ENCODE measurements around the gene GRN. TPM values are rescaled to one million over a fixed set of nuclear protein-coding genes. Genes with fewer than 3 reads are reported as not detected.
A peak's percentile ranks its signal among the peaks of the same experiment; 100 is the strongest.

Gene GRN
- total and polyA plus RNA-seq, 2 of the 13 experiments (the other 11 are each of a cell fraction or from before 2014, with no cell fraction given), result 86.6 to 143 TPM

DNA sequence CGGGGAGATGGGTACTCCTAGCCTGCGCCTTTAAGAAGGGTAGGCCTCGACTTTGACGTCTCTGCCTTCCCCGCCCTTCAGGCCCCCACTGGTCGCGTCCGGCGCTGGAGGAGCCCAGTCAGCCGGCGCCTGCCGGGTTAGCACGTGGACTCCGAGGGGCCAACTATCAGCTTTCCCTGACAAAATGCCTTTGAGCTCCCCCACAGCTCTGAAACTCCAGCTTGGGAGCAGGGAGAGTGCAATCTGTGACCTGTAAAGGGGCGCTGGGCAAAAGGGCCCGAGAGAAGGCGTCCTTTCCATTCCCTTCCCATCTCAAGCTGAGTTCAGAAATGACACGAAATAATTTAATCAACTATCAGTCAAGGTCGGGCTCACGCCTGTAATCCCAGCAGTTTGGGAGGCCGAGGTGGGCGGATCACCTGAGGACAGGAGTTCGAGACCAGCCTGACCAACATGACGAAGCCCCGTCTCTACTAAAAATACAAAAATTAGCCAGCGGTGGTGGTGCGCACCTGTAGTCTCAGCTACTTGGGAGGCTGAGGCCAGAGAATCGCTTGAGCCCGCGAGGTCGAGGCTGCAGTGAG is 18.1 kb upstream of the GRN start (continued):
- TF ChIP-seq RCOR2 (CRISPR knock-in tag; IDR thresholded peaks at IDR 0.05) (0 out of 2 replicates have a peak, but pooled peaks have one; percentile 29), HHEX (CRISPR knock-in tag; IDR thresholded peaks at IDR 0.05) (no peak), ZNF577 (CRISPR knock-in tag; IDR thresholded peaks at IDR 0.05; ENCODE audit: borderline replicate concordance, low read depth) (no peak), ZNF652 (CRISPR knock-in tag; IDR thresholded peaks at IDR 0.05; ENCODE audit: borderline replicate concordance, low read depth) (peak; percentile 14; the same call in 1 of the 2 replicates), HNRNPUL1 (IDR thresholded peaks at IDR 0.05; ENCODE audit: low read depth, low read length) (no peak), MZF1 (CRISPR knock-in tag; IDR thresholded peaks at IDR 0.05; ENCODE audit: borderline replicate concordance) (no peak; the same call in 1 of the 2 replicates), RFXAP (CRISPR knock-in tag; IDR thresholded peaks at IDR 0.05; ENCODE audit: borderline replicate concordance) (0 out of 2 replicates have a peak, but pooled peaks have one; percentile 43), HNRNPH1 (optimal IDR thresholded peaks at IDR 0.05; ENCODE audit: low read depth, low read length) (no peak), KDM4B (CRISPR knock-in tag; IDR thresholded peaks at IDR 0.05) (no peak; the same call in 1 of the 2 replicates), HMG20B (CRISPR knock-in tag; conservative IDR thresholded peaks at IDR 0.05) (no peak), SMAD1 (CRISPR knock-in tag; IDR thresholded peaks at IDR 0.05; ENCODE audit: borderline replicate concordance, low read depth) (no peak; the same call in 1 of the 2 replicates)
- TF ChIP-seq, protein P1, sequence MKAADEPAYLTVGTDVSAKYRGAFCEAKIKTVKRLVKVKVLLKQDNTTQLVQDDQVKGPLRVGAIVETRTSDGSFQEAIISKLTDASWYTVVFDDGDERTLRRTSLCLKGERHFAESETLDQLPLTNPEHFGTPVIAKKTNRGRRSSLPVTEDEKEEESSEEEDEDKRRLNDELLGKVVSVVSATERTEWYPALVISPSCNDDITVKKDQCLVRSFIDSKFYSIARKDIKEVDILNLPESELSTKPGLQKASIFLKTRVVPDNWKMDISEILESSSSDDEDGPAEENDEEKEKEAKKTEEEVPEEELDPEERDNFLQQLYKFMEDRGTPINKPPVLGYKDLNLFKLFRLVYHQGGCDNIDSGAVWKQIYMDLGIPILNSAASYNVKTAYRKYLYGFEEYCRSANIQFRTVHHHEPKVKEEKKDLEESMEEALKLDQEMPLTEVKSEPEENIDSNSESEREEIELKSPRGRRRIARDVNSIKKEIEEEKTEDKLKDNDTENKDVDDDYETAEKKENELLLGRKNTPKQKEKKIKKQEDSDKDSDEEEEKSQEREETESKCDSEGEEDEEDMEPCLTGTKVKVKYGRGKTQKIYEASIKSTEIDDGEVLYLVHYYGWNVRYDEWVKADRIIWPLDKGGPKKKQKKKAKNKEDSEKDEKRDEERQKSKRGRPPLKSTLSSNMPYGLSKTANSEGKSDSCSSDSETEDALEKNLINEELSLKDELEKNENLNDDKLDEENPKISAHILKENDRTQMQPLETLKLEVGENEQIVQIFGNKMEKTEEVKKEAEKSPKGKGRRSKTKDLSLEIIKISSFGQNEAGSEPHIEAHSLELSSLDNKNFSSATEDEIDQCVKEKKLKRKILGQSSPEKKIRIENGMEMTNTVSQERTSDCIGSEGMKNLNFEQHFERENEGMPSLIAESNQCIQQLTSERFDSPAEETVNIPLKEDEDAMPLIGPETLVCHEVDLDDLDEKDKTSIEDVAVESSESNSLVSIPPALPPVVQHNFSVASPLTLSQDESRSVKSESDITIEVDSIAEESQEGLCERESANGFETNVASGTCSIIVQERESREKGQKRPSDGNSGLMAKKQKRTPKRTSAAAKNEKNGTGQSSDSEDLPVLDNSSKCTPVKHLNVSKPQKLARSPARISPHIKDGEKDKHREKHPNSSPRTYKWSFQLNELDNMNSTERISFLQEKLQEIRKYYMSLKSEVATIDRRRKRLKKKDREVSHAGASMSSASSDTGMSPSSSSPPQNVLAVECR (CRISPR knock-in tag; IDR thresholded peaks at IDR 0.05; ENCODE audit: borderline replicate concordance), result peak; percentile 93
- TF ChIP-seq, protein P2, sequence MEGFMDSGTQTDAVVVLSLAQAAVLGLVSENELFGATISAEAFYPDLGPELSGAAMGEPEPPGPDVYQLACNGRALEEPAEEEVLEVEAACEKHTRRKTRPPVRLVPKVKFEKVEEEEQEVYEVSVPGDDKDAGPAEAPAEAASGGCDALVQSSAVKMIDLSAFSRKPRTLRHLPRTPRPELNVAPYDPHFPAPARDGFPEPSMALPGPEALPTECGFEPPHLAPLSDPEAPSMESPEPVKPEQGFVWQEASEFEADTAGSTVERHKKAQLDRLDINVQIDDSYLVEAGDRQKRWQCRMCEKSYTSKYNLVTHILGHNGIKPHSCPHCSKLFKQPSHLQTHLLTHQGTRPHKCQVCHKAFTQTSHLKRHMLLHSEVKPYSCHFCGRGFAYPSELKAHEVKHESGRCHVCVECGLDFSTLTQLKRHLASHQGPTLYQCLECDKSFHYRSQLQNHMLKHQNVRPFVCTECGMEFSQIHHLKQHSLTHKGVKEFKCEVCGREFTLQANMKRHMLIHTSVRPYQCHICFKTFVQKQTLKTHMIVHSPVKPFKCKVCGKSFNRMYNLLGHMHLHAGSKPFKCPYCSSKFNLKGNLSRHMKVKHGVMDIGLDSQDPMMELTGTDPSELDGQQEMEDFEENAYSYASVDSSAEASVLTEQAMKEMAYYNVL (CRISPR knock-in tag; IDR thresholded peaks at IDR 0.05; ENCODE audit: borderline replicate concordance), result no peak
- TF ChIP-seq, protein P3, sequence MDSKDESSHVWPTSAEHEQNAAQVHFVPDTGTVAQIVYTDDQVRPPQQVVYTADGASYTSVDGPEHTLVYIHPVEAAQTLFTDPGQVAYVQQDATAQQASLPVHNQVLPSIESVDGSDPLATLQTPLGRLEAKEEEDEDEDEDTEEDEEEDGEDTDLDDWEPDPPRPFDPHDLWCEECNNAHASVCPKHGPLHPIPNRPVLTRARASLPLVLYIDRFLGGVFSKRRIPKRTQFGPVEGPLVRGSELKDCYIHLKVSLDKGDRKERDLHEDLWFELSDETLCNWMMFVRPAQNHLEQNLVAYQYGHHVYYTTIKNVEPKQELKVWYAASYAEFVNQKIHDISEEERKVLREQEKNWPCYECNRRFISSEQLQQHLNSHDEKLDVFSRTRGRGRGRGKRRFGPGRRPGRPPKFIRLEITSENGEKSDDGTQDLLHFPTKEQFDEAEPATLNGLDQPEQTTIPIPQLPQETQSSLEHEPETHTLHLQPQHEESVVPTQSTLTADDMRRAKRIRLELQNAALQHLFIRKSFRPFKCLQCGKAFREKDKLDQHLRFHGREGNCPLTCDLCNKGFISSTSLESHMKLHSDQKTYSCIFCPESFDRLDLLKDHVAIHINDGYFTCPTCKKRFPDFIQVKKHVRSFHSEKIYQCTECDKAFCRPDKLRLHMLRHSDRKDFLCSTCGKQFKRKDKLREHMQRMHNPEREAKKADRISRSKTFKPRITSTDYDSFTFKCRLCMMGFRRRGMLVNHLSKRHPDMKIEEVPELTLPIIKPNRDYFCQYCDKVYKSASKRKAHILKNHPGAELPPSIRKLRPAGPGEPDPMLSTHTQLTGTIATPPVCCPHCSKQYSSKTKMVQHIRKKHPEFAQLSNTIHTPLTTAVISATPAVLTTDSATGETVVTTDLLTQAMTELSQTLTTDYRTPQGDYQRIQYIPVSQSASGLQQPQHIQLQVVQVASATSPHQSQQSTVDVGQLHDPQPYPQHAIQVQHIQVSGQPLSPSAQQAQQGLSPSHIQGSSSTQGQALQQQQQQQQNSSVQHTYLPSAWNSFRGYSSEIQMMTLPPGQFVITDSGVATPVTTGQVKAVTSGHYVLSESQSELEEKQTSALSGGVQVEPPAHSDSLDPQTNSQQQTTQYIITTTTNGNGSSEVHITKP (CRISPR knock-in tag; IDR thresholded peaks at IDR 0.05; ENCODE audit: low read depth), result peak; percentile 91
- TF ChIP-seq, protein P4, sequence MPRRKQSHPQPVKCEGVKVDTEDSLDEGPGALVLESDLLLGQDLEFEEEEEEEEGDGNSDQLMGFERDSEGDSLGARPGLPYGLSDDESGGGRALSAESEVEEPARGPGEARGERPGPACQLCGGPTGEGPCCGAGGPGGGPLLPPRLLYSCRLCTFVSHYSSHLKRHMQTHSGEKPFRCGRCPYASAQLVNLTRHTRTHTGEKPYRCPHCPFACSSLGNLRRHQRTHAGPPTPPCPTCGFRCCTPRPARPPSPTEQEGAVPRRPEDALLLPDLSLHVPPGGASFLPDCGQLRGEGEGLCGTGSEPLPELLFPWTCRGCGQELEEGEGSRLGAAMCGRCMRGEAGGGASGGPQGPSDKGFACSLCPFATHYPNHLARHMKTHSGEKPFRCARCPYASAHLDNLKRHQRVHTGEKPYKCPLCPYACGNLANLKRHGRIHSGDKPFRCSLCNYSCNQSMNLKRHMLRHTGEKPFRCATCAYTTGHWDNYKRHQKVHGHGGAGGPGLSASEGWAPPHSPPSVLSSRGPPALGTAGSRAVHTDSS (CRISPR knock-in tag; conservative IDR thresholded peaks at IDR 0.05), result no peak
- TF ChIP-seq, protein P5, sequence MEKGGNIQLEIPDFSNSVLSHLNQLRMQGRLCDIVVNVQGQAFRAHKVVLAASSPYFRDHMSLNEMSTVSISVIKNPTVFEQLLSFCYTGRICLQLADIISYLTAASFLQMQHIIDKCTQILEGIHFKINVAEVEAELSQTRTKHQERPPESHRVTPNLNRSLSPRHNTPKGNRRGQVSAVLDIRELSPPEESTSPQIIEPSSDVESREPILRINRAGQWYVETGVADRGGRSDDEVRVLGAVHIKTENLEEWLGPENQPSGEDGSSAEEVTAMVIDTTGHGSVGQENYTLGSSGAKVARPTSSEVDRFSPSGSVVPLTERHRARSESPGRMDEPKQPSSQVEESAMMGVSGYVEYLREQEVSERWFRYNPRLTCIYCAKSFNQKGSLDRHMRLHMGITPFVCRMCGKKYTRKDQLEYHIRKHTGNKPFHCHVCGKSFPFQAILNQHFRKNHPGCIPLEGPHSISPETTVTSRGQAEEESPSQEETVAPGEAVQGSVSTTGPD (CRISPR knock-in tag; IDR thresholded peaks at IDR 0.05), result no peak
